ENCODE results near the gene TESK1.

The TESK1 gene

DNA sequence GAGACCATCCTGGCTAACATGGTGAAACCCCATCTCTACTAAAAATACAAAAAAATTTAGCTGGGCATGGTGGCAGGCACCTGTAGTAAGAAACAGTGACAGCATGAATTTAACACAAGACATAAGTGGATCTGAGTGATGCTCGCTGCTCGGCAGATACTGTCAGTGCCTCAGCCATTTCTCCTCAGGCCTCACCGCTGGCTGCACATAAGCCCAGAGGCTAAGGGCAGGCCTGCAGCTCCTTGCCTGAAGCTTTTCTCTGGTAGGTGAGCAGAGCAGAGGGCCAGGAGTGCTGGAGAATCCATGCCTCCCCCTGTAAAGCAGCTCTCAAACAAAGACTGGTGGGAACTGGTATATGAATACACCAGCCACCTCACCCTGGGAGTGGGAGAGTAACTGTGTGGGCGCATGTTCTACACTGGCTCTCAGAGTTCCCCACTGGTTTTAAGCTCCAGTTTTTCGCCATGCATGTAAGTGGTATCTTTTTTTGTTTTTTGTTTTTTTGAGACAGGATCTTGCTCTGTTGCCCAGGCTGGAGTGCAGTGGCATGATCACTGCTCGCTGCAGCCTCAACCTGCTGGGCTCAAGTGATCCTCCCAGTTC is 23.4 kb downstream of the TESK1 start:
- H3K9ac ChIP-seq (ENCODE audit: low read length): no peak overlapping the region
- H3K36me3 ChIP-seq (ENCODE audit: low read length): no peaks in the 10 kb centered on the region
- no peaks in the 10 kb centered on the region for H3K27me3 ChIP-seq (ENCODE audit: low read length)
- no peaks in the 10 kb centered on the region for H3K9me2 ChIP-seq (replicated peaks; ENCODE audit: insufficient read depth, low read length)
- H3K9me3 ChIP-seq (ENCODE audit: insufficient read depth, low read length): no peaks in the 10 kb centered on the region
- H3K27ac ChIP-seq (ENCODE audit: low read depth, low read length): no peak overlapping the region
- no peak for TF ChIP-seq EZH2phosphoT487 (conservative IDR thresholded peaks at IDR 0.05; ENCODE audit: low read length)
- TF ChIP-seq, protein P1, sequence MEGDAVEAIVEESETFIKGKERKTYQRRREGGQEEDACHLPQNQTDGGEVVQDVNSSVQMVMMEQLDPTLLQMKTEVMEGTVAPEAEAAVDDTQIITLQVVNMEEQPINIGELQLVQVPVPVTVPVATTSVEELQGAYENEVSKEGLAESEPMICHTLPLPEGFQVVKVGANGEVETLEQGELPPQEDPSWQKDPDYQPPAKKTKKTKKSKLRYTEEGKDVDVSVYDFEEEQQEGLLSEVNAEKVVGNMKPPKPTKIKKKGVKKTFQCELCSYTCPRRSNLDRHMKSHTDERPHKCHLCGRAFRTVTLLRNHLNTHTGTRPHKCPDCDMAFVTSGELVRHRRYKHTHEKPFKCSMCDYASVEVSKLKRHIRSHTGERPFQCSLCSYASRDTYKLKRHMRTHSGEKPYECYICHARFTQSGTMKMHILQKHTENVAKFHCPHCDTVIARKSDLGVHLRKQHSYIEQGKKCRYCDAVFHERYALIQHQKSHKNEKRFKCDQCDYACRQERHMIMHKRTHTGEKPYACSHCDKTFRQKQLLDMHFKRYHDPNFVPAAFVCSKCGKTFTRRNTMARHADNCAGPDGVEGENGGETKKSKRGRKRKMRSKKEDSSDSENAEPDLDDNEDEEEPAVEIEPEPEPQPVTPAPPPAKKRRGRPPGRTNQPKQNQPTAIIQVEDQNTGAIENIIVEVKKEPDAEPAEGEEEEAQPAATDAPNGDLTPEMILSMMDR (IDR thresholded peaks at IDR 0.05; ENCODE audit: insufficient read depth, low read length, poor library complexity, severe bottlenecking): no peak
- H4K20me1 ChIP-seq (ENCODE audit: low read depth, low read length): no peaks in the 10 kb centered on the region
- H3K4me2 ChIP-seq (ENCODE audit: low read depth, low read length, poor library complexity, severe bottlenecking): no peak overlapping the region
- H3F3A ChIP-seq (ENCODE audit: insufficient read depth): peaks cover 20% of the 10 kb centered on the region; the same call in 1 of the 2 replicates
- H2AFZ ChIP-seq (ENCODE audit: low read depth, low read length, severe bottlenecking): no peak overlapping the region
- no peaks in the 10 kb centered on the region for H3K79me2 ChIP-seq (ENCODE audit: insufficient read depth, low read length)
- no peak overlapping the region for H3K4me3 ChIP-seq (ENCODE audit: insufficient read depth, low read length, poor library complexity, severe bottlenecking)

DNA sequence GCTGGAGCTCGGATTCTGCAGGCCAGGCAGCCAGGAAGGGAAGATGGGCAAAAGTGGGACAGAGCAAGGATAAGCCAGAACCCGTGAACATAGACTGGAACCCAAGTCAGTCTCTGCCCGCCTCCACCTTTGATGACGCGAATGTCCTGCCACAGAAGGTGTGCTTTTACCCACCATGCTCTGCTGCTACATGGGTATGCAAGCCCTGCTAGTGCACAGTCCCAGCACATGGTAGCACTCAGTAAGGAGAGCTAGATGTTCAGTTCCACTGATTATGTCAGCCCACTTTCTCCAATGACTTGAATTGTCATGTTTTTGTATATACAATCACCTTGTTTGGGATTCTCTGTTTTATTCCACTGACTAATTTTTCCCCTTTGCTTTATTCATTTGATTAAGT is 24.5 kb downstream of the TESK1 start:
- Histone ChIP-seq H3K79me2 (ENCODE audit: insufficient read depth, low read length) (no peaks in the 10 kb centered on the region), H3K36me3 (ENCODE audit: low read length) (no peaks in the 10 kb centered on the region), H3K4me2 (ENCODE audit: low read depth, low read length, poor library complexity, severe bottlenecking) (no peak overlapping the region), H3K9me3 (ENCODE audit: insufficient read depth, low read length) (no peaks in the 10 kb centered on the region), H3K27ac (ENCODE audit: low read depth, low read length) (no peak overlapping the region), H3K9ac (ENCODE audit: low read length) (no peak overlapping the region), H3K4me3 (ENCODE audit: insufficient read depth, low read length, poor library complexity, severe bottlenecking) (no peak overlapping the region), H3K9me2 (replicated peaks; ENCODE audit: insufficient read depth, low read length) (no peaks in the 10 kb centered on the region), H3K27me3 (ENCODE audit: low read length) (no peaks in the 10 kb centered on the region), H2AFZ (ENCODE audit: low read depth, low read length, severe bottlenecking) (no peak overlapping the region), H3F3A (ENCODE audit: insufficient read depth) (peaks cover 30% of the 10 kb centered on the region), H4K20me1 (ENCODE audit: low read depth, low read length) (no peaks in the 10 kb centered on the region)
- TF ChIP-seq, protein P1 (IDR thresholded peaks at IDR 0.05; ENCODE audit: insufficient read depth, low read length, poor library complexity, severe bottlenecking): no peak
- no peak for TF ChIP-seq EZH2phosphoT487 (conservative IDR thresholded peaks at IDR 0.05; ENCODE audit: low read length)

DNA sequence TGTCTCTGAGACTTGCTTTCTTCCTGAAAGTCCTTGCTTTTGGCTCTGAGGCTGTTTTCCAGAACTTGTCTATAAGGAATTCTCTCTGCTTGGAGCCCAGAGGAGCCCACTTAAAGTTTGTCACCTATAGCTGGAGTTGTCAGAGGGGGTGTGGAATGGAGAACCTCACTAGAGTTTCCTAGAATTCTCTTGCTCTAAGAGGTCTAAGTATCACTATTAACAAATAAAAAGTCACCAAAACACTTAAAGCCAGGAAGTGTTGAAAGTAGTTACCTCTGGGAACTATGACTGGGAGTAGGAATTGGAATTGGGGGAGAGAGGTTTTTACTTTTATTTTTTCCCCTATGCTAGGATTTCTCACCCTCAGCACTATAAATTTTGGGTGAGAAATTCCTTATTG is 30.7 kb downstream of the TESK1 start:
- no peak overlapping the region for H2AFZ ChIP-seq (ENCODE audit: low read depth, low read length, severe bottlenecking)
- peak overlapping the region; percentile 40 for H3K9ac ChIP-seq (ENCODE audit: low read length)

More for the DNA sequence above, 30.7 kb downstream of the TESK1 start:
- no peaks in the 10 kb centered on the region for H3K36me3 ChIP-seq (ENCODE audit: low read length)
- H3K9me3 ChIP-seq (ENCODE audit: insufficient read depth, low read length): no peaks in the 10 kb centered on the region
- H4K20me1 ChIP-seq (ENCODE audit: low read depth, low read length): no peaks in the 10 kb centered on the region
- H3K4me3 ChIP-seq (ENCODE audit: insufficient read depth, low read length, poor library complexity, severe bottlenecking): peak overlapping the region; percentile 7
- no peaks in the 10 kb centered on the region for H3K27me3 ChIP-seq (ENCODE audit: low read length)
- TF ChIP-seq, protein P1 (IDR thresholded peaks at IDR 0.05; ENCODE audit: insufficient read depth, low read length, poor library complexity, severe bottlenecking): no peak
- TF ChIP-seq EZH2phosphoT487 (conservative IDR thresholded peaks at IDR 0.05; ENCODE audit: low read length): no peak
- H3K79me2 ChIP-seq (ENCODE audit: insufficient read depth, low read length): no peaks in the 10 kb centered on the region
- H3K4me2 ChIP-seq (ENCODE audit: low read depth, low read length, poor library complexity, severe bottlenecking): peak overlapping the region; percentile 59
- peak overlapping the region; percentile 88 for H3K27ac ChIP-seq (ENCODE audit: low read depth, low read length)
- no peaks in the 10 kb centered on the region for H3K9me2 ChIP-seq (replicated peaks; ENCODE audit: insufficient read depth, low read length)
- peaks cover 43% of the 10 kb centered on the region for H3F3A ChIP-seq (ENCODE audit: insufficient read depth)
